HG02938 (cell line): ENCODE results near the gene IQCK.

Experiments used
- ATAC-seq: cut with Tn5 transposase; IDR thresholded peaks from one replicate; pipeline ENCODE4 v1.9.1; 2021; ENCODE audit warnings: mild to moderate bottlenecking, moderate library complexity; ENCODE audit not compliant: unreplicated experiment

IQCK gene

GRCh38 chr16:19830902-19831560 lies 113.0 kb downstream of the IQCK start:
- no peak for ATAC-seq

GRCh38 chr16:19831678-19832077 lies 113.6 kb downstream of the IQCK start:
- ATAC-seq: no peak

GRCh38 chr16:19833176-19833575 lies 115.1 kb downstream of the IQCK start:
- ATAC-seq: no peak

GRCh38 chr16:19833581-19833980 lies 115.5 kb downstream of the IQCK start:
- ATAC-seq: no peak

- ATAC-seq: no peak
Observed at GRCh38 chr16:19835196-19835595, 117.1 kb downstream of the IQCK start.

GRCh38 chr16:19835968-19836421 lies 117.9 kb downstream of the IQCK start:
- ATAC-seq: no peak

- ATAC-seq: no peak
Observed at GRCh38 chr16:19837331-19837980, 119.4 kb downstream of the IQCK start.

GRCh38 chr16:19837984-19838707 lies 120.1 kb downstream of the IQCK start:
- no peak for ATAC-seq

GRCh38 chr16:19840524-19841110 lies 122.5 kb downstream of the IQCK start:
- ATAC-seq: no peak

GRCh38 chr16:19841184-19841583 lies 123.1 kb downstream of the IQCK start:
- ATAC-seq: no peak

- no peak for ATAC-seq
Observed at GRCh38 chr16:19842426-19843157, 124.5 kb downstream of the IQCK start.

GRCh38 chr16:19843371-19843770 lies 125.3 kb downstream of the IQCK start:
- ATAC-seq: no peak

GRCh38 chr16:19844945-19845641 lies 127.0 kb downstream of the IQCK start:
- no peak for ATAC-seq

GRCh38 chr16:19846436-19846835 lies 128.4 kb downstream of the IQCK start:
- no peak for ATAC-seq

- ATAC-seq: no peak
Observed at GRCh38 chr16:19848756-19849155, 130.7 kb downstream of the IQCK start.

- ATAC-seq: no peak
Observed at GRCh38 chr16:19850131-19850817, 132.2 kb downstream of the IQCK start.

GRCh38 chr16:19851476-19851875 lies 133.4 kb downstream of the IQCK start:
- ATAC-seq: no peak

- ATAC-seq: no peak
Observed at GRCh38 chr16:19853132-19853741, 135.2 kb downstream of the IQCK start.
